ENCODE results near the gene FOXN1. TPM values are rescaled to one million over a fixed set of nuclear protein-coding genes. Genes with fewer than 3 reads are reported as not detected.

Gene FOXN1
- total and polyA plus RNA-seq, 10 of the 15 experiments (the other 5 are each of a cell fraction or from before 2014, with no cell fraction given): not detected

DNA sequence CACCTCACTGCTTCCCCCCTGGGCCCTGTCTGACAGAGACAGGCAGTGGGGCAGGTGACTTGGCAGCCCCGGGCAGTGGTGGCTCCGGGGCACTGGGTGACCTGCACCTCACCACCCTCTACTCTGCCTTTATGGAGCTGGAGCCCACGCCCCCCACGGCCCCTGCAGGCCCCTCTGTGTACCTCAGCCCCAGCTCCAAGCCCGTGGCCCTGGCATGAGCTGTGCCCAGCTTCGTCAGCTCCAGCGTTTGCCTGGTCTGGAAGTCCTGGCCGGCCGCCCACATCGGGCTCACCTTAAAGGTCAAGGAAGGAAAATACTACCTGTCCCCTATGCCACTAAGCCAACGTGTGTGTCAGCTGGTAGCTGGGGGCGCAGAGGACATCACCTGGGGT, 31.1 kb downstream of the FOXN1 start:
- FAIRE-seq (no peak), ATAC-seq (no peak), DNase-seq (ENCODE audit: low read depth, low spot score) (no peak)
- Histone ChIP-seq H3K27ac (ENCODE audit: control insufficient read depth, insufficient read depth) (no peak overlapping the region), H4K20me1 (ENCODE audit: control insufficient read depth, insufficient read depth) (no peaks in the 10 kb centered on the region), H3K9ac (ENCODE audit: control insufficient read depth, insufficient read depth, low read length) (no peak overlapping the region), H3K27me3 (replicated peaks in 1 of 2; ENCODE audit: control insufficient read depth in 2 of 2, insufficient read depth in 2 of 2, low read length in 1 of 2) (no peaks in the 10 kb centered on the region), H3K79me2 (ENCODE audit: control insufficient read depth, insufficient read depth, low read length) (no peaks in the 10 kb centered on the region), H3K4me3 (no peak overlapping the region), H3K9me3 (replicated peaks; ENCODE audit: control insufficient read depth, insufficient read depth, low read length) (no peaks in the 10 kb centered on the region), H3K4me2 (ENCODE audit: control insufficient read depth, insufficient read depth) (no peak overlapping the region), H3K4me1 (ENCODE audit: control insufficient read depth, insufficient read depth, low read length) (no peaks in the 10 kb centered on the region), H3K36me3 (ENCODE audit: control insufficient read depth in 2 of 2, insufficient read depth in 2 of 2, low read length in 1 of 2) (no peaks in the 10 kb centered on the region), H2AFZ (ENCODE audit: control insufficient read depth, low read depth, low read length) (no peak overlapping the region)
- BruUV-seq (replicated peaks): no TSS peak
- in situ Hi-C loops (cut with MboI): no loop called here
- ChIA-PET CTCF (interaction anchor here (0.5 to 4.2 kb wide), 4 partner anchors 10 to 355 kb away, joined by 3 to 59 read pairs (median 3); no protein-coding TSS in a partner anchor), SMC1A (ENCODE audit: uncharacterized antibody, unreplicated experiment) (interaction anchor here (0.8 to 1.6 kb wide), 4 partner anchors 11 to 68 kb away, joined by 3 to 6 read pairs (median 4); no protein-coding TSS in a partner anchor), POLR2A (interaction anchor here (0.6 to 1.2 kb wide), 2 partner anchors 10 to 54 kb away, joined by 3 read pairs; no protein-coding TSS in a partner anchor), RAD21 (ENCODE audit: unreplicated experiment) (interaction anchor here (0.8 to 1.2 kb wide), 2 partner anchors 35 to 39 kb away, joined by 3 to 5 read pairs; partner anchors contain the start of gene ALDOC)
- whole genome bisulfite sequencing (ENCODE audit: insufficient coverage, insufficient replicate concordance, low lambda C conversion rate, missing lambda C conversion rate): 68% methylated on average over 9 of the region's 12 CpGs
- intact Hi-C loops (cut with micrococcal nuclease; ENCODE audit: unreplicated experiment): no loop called here
- TF ChIP-seq FOXM1 (IDR thresholded peaks at IDR 0.05; ENCODE audit: low read depth, low read length): no peak
- TF ChIP-seq NR2C2 (IDR thresholded peaks at IDR 0.05; ENCODE audit: borderline replicate concordance, control insufficient read depth, insufficient read length, low read depth): no peak
- TF ChIP-seq ETV6 (conservative IDR thresholded peaks at IDR 0.05 in 1 of 2, IDR thresholded peaks at IDR 0.05 in 1 of 2; ENCODE audit: borderline replicate concordance in 1 of 2, low read depth in 1 of 2): no peak
- TF ChIP-seq RCOR1 (conservative IDR thresholded peaks at IDR 0.05; ENCODE audit: low read depth, low read length): no peak
- TF ChIP-seq, protein P1, sequence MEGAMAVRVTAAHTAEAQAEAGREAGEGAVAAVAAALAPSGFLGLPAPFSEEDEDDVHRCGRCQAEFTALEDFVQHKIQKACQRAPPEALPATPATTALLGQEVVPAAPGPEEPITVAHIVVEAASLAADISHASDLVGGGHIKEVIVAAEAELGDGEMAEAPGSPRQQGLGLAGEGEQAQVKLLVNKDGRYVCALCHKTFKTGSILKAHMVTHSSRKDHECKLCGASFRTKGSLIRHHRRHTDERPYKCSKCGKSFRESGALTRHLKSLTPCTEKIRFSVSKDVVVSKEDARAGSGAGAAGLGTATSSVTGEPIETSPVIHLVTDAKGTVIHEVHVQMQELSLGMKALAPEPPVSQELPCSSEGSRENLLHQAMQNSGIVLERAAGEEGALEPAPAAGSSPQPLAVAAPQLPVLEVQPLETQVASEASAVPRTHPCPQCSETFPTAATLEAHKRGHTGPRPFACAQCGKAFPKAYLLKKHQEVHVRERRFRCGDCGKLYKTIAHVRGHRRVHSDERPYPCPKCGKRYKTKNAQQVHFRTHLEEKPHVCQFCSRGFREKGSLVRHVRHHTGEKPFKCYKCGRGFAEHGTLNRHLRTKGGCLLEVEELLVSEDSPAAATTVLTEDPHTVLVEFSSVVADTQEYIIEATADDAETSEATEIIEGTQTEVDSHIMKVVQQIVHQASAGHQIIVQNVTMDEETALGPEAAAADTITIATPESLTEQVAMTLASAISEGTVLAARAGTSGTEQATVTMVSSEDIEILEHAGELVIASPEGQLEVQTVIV (IDR thresholded peaks at IDR 0.05; ENCODE audit: borderline replicate concordance, partially characterized antibody): no peak
- TF ChIP-seq, protein P2, sequence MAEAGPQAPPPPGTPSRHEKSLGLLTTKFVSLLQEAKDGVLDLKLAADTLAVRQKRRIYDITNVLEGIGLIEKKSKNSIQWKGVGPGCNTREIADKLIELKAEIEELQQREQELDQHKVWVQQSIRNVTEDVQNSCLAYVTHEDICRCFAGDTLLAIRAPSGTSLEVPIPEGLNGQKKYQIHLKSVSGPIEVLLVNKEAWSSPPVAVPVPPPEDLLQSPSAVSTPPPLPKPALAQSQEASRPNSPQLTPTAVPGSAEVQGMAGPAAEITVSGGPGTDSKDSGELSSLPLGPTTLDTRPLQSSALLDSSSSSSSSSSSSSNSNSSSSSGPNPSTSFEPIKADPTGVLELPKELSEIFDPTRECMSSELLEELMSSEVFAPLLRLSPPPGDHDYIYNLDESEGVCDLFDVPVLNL (IDR thresholded peaks at IDR 0.05; ENCODE audit: low read depth, low read length): no peak
- no peak for TF ChIP-seq CHD4 (IDR thresholded peaks at IDR 0.05)

Measured in GM12878 (cell line).